NCI-H1930 (cell line): ENCODE data around the gene PCDHGA6.

Source experiments
- DNase-seq, 2 experiments: peaks; one replicate each; lab custom pipeline; 2025; lab: John Stamatoyannopoulos, UW

PCDHGA6 gene

GRCh38 chr5:141419074-141419880 is 45.6 kb downstream of the PCDHGA6 start:
- DNase-seq: no peak

- no peak for DNase-seq
Observed at GRCh38 chr5:141420855-141421488, 47.3 kb downstream of the PCDHGA6 start, which contains the start of gene PCDHGA11. PCDHGA11 (plus strand) TSS chr5:141421051; CDS start chr5:141421228, 177 bp downstream.

GRCh38 chr5:141421489-141421855 is 47.8 kb downstream of the PCDHGA6 start:
- no peak for DNase-seq

GRCh38 chr5:141422742-141423291 is 49.1 kb downstream of the PCDHGA6 start:
- DNase-seq: no peak

GRCh38 chr5:141427783-141428426 is 54.2 kb downstream of the PCDHGA6 start:
- no peak for DNase-seq
